Measurements from ENCODE around the gene EPHX1. TPM values are rescaled to one million over a fixed set of nuclear protein-coding genes. Genes with fewer than 3 reads are reported as not detected.

Gene EPHX1
- total and polyA plus RNA-seq, 2 of the 8 experiments (the other 6 are each of a cell fraction or from before 2014, with no cell fraction given), result 45.3 to 79.1 TPM

- TF ChIP-seq EZH2 (IDR thresholded peaks at IDR 0.05; ENCODE audit: low read depth, low read length, severe bottlenecking) (no peak), SP1 (IDR thresholded peaks at IDR 0.05; ENCODE audit: low read depth, low read length) (peak; percentile 18; the same call in 1 of the 2 replicates), TBP (IDR thresholded peaks at IDR 0.05; ENCODE audit: low read depth, low read length) (peak; percentile 40; the same call in 1 of the 2 replicates), RNF2 (IDR thresholded peaks at IDR 0.05; ENCODE audit: borderline replicate concordance, low read depth, low read length, missing control alignments, poor library complexity, severe bottlenecking) (no peak), BACH1 (IDR thresholded peaks at IDR 0.05; ENCODE audit: low read length) (no peak), GTF2F1 (IDR thresholded peaks at IDR 0.05; ENCODE audit: borderline replicate concordance, low read depth, low read length) (no peak), ATF3 (IDR thresholded peaks at IDR 0.05; ENCODE audit: insufficient read depth, low read depth, low read length) (no peak), POLR2A (IDR thresholded peaks at IDR 0.05; ENCODE audit: control extremely low read depth in 1 of 2, low read depth in 2 of 2, low read length in 2 of 2) (no peak; a peak in 1 of 3 replicates), YY1 (IDR thresholded peaks at IDR 0.05; ENCODE audit: low read depth, low read length) (0 out of 2 replicates have a peak, but pooled peaks have one; percentile 59), PHF8 (conservative IDR thresholded peaks at IDR 0.05; ENCODE audit: low read depth, low read length) (no peak), TAF1 (IDR thresholded peaks at IDR 0.05; ENCODE audit: low read depth, low read length) (no peak), SP2 (IDR thresholded peaks at IDR 0.05; ENCODE audit: low read length) (no peak), MAFK (IDR thresholded peaks at IDR 0.05; ENCODE audit: low read depth, low read length) (no peak)
Observed at GRCh38 chr1:225845571-225846259, 35.8 kb downstream of the EPHX1 start (continued).
